GM11168 (cell line): ENCODE data around the gene KLK8.

Source experiments
- in situ Hi-C: fragments of 300-500 bp; cut with MboI; formaldehyde crosslinking; loops from one replicate; pipeline ENCODE4 v1.12.0; 2022; ENCODE audit warnings: low sequenced_read_pairs; ENCODE audit not compliant: unreplicated experiment

KLK8 gene

DNA sequence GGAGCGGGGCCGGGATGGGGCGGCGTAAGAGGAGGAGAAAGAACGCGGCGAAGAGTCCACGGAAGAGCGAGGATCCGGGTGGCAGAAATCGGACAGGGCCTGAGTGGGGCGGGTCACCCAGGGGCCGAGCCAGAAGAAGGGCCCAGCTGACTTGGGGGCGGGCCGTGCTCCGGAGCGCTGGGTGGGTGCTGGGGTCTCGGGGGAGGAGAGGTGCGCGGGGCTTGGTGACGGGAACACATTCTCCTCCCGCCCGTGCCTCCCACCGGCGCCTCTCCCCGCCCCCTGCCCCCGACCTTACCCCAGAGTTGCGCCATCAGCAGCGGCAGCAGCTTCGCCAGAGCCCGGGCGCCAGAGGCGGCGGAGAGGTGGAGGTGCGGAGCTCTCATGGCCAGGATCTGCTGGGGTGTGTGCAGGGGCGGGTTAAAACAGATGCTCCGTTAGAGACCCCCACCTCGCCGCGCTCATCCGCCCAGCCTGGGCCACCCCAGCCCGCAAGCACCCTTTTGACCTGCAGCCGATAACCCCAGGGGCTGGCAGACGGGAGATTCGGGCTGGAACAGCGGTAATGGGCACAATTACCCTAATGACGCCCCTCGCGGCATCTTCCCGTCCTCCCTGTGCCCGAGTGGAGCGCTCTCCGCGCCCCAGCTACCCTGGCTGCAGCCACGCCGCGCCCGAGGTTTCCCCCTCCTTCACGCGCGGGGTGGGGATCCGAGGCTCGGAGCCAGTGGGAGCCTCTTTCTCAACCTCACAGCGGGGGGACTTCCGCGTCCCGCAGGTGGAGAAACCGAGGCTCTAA lies 17.5 kb upstream of the KLK8 start:
- in situ Hi-C loops, result no loop called here

DNA sequence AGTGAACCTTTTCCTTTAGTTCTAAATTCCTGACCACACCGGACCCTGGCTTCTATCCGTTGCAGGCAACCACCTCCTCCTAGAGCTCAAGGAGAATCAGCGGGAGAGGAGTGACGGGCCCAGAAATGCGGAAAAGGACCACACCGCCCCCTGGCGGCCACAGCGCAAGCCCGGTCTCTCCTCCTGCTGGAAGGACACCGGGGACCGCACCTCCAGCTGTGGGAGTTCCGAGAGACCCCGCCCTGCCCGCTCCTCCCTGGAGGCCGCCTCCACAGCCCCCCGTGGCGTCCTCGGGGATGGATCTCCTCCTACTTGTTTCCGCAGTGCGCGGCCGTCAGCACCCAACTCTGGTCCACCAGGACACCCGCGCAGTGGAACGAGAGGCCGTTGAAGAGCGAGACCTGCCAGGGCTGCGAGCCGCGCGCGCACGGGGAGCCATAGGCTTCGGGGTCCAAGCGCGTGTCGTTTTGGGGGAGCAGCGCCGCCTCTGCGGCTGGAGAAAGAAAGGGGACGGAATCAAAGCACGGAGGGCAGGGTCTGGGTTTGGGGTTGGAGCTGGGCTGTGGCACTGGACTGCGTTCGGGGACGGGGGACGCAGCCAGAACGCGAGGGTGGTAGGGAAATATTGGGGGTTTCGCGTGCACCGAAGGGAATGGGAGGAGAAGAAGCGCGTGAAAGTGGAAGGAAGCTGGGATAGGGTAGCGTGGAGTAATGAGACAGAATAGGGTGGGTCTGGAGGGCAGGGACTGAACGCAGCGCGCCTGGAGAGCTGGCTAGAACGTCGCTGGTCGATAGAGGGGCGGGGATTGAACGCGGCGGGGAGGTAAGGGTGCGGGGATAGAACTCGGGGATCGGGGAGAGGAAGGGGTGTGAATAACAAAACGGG lies 15.6 kb upstream of the KLK8 start:
- in situ Hi-C loops, result no loop called here

DNA sequence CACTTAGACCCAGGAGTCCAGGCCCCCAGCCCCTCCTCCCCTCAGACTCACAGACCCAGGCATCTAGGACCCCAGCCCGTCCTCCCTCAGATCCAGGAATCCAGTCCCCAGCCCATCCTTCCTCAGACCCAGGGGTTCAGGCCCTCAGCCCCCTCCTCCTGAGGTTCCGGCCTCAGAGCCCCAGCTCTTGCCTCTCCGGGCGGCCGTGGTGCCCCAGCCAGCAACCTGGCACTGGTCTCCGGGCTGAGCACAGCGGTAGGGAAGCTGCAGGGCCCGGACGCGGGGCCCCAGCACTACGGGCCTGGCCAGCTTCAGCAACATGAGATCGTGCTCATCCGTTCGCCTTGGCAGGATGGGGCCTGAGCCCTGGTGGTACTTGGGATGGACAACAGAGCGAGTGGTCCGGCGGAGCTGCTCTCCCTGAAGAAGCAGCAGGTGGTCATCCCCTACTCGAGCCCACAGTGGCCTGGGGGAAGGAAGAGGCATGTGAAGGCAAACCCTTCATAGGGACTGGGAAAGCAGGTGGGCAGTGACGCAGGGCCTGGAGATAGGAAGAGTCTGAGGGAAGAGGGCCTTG lies 14.4 kb upstream of the KLK8 start:
- in situ Hi-C loops, result no loop called here

DNA sequence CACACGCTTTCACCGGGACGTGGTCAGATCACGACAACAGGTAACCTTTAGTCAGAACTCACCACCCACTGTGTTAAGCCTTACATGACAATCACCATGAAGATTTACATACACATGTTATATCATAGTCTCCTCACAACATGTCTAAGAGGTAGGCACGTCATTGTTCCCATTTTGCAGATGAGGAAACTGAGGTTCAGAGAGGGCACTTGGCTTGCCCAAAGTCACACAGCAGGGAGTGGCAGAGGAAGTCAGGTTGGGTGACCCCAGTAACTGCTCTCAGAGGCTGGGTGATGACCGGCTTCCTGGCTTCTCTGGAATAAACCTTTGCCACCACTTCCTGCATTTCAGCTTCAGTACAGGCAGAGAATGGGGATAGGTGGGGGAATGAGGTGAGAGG lies 12.8 kb upstream of the KLK8 start:
- in situ Hi-C loops, result no loop called here

DNA sequence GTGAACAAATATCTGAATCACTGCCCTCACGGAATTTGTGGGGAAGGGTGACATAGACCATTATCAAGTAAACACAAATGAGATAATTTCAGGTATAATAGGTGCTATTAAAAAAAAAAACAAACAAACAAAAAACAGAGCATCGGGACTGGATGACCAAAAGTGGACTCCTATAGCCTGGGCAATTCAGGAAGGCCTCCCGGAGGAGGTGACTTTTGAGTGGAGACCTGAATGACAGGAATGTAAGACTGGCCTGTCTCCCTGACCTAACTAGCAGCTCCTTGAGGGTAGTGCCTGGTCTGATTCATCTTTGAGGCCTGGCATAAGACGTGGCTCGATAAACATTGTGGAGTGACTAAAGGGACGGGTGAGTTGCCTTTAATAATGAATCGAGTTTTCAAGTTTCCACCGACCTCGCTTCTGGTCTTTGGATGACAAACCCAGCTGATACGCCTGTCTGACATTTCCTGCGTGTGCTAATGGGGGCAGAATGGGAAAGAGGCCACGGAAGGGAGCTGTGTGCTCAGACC lies 11.3 kb upstream of the KLK8 start:
- in situ Hi-C loops, result no loop called here

DNA sequence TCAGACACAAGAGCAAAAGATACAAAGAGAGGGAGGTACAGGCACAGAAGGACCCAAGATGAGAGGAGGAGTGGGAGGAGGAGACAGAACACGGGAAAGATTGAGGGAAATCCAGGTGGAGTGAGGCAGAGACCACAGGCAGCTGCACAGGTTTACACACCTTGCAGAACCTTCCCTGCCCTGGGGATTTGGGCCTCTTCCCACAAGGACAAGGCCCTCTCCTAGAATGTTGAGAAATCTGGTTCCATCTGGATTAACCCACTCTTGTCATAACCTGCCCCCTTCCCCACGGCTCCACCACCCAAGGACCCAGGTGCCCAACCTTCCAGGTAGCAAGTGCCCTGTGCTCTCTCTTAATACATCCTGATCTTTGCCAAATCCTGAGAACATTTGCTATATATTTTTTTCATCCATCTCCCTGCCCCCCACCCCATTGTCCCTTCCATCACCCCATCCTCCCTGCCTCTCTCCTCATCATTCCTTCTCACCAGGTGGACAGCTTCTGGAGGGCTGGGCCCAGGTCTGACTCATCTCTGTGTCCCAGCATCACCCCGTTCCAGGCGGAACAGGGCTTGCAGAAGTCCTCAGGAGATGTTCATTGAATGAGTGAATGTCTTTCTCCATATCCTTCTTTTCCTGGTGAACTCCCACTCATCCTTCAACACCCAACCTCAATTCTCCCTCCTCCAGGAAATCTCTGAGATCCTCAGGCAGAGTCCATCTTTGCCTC lies 8.8 kb upstream of the KLK8 start:
- in situ Hi-C loops, result no loop called here

DNA sequence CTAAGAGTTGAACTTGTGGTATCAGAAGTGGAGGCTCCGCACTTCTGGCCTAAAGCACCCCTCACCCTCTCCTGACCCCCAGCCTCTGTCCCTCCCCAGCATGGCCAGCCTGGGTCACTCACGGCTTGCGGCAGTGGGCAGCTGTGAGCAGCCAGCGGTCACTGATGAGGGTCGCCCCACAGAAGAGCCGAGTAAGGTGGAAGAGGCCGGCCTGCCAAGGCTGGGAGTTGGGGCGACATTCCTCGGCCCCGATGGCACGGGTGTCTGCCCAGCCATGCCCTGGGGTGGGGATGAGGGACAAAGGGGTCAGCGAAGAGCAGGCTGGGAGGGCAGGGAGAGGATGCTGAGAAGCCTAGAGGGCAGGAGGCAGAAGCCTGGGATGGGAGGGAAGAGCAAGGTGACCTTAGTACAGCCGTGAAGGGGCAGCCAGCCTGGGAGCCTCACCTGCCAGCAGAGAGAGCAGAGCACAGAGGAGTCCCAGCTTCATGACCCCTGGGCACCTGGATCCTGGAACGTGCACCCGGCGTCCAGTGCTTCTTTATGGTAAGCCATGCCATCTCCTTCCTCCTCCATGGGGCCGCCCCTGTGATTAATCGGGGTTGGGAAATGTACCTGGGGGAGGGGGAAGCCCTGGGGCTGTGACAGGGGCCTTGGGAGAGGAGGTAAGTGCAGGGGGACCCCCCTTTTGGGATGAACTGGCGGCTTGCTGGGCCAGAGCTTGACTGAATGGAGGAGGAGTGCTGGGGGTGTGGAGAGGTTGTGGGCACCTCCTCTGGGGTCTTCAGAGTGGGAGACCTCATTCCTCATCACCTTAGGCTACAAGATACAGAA lies 7.9 kb upstream of the KLK8 start:
- in situ Hi-C loops, result no loop called here

DNA sequence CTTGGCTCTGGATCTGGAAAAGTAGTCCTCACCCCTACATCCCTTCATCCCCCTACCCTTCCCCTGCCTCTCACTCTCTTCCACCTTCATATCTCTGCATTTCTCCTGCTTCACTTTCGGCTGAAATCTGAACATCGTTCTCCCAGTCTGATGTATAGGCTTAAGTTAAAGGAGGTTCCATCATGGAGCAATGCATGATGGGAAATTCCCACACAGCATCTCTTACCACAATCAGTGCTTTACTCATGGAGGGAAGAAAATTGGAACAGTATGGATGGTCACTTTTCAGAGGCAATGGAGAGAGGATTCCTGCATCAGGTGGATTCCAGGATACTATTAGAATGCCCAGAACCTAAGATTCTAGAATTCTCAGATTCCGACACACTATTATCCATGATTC lies 6.1 kb upstream of the KLK8 start:
- in situ Hi-C loops, result no loop called here

DNA sequence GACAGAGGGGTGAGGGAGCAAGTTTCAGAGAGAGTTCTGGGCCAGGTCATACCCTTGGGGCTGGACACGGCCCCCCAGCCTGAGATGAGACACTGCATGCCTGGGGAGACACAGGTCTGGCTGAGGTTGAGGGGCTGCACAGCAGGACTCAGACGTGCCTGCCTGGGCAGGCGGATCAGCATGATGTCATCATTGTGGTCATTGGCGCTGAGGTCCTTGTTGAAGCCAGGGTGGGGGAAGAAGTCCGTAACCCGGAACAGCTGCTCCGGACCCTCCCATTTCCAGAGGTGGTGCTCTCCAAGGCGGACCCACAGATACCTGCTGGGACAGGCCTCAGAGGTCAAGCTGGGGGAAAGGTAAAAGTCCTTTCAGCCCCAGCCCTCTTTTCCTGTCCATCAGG lies 5.0 kb upstream of the KLK8 start:
- in situ Hi-C loops, result no loop called here

DNA sequence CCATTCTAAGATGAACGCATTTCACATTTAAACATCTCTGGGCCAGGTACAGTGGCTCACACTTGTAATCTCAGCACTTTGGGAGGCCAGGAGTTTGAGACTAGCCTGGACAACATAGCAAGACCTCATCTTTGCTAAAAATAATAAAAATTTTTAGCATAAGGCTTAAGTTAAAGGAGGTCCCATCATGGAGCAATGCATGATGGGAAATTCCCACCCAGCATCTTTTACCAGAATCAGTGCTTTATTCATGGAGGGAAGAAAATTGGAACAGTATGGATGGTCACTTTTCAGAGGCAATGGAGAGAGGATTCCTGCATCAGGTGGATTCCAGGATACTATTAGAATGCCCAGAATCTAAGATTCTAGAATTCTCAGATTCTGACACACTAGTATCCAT lies 3.8 kb upstream of the KLK8 start:
- in situ Hi-C loops, result no loop called here

DNA sequence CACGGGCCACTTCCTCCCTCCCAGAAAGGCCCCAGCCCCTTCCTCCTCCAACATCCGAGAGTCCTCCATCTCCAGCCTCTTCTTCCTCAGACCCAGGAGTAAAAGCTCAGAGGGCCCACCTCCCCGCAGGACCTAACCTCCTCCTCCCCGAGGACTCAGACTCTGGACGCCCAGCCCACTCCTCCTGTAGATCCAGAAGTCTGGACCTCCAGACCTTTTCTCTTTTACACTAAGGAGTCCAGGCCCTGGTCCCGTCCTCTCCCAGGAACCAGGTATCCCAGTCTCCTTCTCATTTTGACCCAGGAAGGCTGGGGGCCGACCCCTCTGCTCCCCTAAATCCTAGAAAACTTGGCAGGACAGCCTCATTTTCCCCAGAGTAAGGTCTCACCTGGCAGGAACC lies 1.9 kb upstream of the KLK8 start:
- in situ Hi-C loops, result no loop called here

DNA sequence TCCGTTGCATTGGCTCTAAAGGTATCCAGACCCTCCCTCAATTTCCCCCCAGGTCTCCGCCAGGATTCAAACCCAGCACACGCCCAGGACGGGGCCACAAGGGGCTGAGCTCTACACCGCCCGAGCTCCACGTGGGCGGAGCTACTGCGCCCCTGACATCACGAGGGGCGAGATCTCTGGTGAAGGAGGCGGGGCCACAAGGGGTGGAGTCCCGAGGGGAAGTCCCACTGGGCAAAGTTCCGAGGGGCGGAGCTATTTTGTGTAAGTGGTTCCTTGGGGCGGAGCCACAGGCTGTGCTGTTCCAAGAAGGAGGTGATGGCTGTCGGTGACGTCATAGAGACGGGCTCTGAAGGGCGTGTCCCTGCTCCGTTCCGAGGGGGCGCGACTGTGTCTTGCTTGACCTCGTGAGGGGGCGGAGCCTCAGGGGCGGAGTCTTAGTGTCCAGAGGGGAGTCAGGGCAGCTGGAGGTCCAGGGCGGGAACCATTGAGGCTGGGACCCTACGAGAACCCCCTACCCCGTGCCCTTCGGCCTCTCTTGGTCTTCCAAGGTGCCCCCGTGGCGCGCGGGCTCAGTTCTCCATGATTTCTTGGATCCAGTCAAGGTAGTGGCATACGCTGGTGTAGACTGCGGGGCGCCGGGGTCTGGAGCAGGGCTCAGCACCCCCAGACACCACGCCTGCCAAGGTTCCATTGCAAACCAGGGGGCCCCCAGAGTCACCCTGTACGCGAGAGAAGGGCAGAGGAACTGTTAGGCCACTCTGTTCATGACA lies 1.3 kb upstream of the KLK8 start:
- in situ Hi-C loops, result no loop called here

DNA sequence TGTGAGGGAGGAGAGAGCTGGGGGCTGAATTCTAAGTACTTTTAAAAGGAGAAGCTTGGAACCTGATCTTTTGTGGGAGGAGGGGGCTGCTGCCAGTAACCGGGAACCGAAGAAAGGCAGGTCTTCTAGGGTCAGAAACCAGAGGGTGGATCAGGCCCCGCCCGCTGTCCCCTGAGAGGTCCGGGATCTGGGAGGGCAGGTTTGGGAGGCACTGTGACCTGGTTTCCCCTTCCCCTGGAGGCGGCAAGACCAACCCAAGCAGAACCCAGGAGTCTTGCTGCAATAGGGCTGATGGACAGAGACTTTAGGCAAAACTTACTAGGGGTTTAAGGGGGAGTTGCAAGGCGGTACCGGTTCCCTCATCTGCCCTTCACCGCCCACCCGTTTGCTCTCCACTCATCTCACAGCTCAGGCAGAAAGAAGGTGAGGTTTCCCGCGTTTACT lies 707 bp upstream of the KLK8 start:
- in situ Hi-C loops, result no loop called here

DNA sequence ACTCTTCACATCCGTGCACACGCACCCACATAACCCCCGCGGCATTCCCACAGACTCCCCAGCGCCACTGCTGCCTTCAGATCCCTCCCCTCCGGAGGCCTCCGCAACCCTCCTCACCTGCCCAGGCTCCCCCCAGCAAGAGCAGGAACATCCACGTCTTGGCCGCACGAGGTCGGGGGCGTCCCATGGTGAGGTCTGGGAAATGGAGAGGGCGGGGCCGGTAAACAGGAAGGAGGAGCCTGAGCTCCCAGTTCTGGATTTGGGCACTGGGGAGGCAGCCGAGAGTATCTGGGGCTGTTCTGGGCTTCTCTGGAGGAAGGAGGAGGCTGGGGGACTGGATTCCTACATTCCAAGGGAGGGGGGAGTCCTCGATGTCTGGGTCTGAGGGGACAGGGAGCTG lies 423 bp downstream of the KLK8 start:
- in situ Hi-C loops, result no loop called here

DNA sequence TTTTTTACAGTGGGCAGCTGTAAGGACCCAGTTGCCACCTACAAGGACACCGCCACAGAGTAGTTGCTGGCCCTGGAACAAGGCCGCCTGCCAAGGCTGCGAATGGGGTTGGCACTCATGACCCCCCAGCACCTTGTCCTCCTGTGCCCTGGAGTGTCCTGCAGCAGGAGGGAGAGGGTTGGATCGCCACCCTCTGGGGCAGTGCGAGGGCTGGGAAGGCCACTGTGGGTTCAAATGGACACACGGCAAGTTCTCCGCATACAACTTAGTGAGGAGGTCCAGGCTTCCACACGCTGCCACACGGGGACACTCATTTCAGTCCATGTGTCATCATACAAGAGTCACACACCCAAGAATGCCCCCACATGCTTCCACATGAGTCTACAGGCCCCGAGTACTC lies 978 bp downstream of the KLK8 start:
- in situ Hi-C loops, result no loop called here

DNA sequence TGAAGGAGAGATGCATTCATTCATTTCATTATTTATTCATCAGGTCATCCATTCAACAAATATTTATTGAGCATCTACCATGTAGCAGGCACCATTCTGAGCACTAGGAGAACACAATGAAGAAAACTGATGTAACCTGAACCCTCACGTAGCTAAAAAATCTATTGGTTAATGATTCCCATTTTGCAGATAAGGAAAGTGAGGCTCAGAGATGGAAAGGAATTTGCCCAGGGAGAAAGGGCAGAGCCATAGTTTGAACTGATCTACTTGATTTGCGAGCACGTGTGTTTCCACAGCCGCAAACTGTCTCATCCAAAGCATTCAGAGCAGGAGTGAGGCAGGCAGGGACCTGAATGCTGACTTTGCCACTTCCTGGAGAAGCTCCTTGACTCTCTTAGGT lies 2.7 kb downstream of the KLK8 start:
- in situ Hi-C loops, result no loop called here

DNA sequence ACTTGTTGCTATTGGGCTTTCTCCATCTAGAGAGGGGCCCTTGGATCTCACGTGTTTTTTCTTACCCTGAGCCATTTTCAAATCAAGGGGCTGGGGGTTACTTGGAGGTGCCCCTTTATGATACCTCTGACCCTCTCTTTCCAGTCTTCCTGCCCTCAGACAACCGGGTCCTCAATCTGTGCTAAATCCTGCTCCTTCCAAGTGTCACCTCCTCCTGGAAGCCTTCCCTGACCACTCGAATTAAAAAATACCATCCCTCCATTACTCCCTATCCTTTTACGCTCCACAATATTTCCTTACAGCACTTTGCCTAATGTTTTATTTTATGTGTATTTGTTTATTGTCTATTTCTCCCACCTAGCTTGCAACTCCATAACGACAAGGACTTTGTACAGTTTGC lies 3.3 kb downstream of the KLK8 start:
- in situ Hi-C loops, result no loop called here

DNA sequence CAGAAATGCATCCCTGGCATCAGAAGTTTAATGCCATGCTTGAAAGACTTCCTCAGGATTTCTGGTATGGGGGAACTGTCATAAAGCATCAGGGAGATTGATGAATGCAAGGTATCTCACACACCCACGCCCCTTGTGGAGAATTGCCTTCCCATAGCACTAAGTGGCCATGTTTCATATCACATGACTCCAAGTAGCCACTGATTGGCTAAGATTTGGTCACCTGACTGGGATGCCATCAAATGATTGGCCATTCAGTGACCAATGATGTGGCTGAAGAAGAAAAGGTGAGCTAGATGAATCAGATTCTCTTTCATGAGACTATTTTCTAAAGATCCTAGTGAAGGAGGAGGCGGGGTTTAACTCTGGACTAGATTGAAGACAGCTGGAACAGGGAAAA lies 7.3 kb downstream of the KLK8 start:
- in situ Hi-C loops, result no loop called here

DNA sequence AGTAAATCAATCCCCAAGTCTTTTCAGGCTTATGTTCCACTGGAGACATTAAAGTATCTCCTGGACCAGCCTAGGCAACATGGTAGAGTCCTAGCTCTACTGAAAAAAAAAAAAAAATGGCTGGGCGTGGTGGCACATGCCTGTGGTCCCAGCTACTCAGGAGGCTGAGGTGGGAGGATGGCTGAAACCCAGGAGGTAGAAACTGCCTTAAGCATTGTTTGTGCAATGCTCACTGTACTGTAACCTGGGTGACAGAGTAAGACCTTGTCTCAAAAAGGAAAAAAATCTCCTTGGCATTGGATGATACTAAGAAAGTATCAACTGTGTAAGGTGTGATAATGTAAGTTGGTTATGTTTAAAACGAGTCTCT lies 8.8 kb downstream of the KLK8 start:
- in situ Hi-C loops, result no loop called here
